NCI-H2227 treated with DMSO at 0.1 percent for 48 hours (cell line): Measurements from ENCODE around the gene RYR1.
"Not testable (repeated sequence)": the region's sequence is repeated elsewhere in the genome, so short reads cannot be mapped to it uniquely, and the experiment has no call there.

Experiments used
- DNase-seq: peaks from one replicate; lab custom pipeline; 2025; lab: John Stamatoyannopoulos, UW

The RYR1 gene

GRCh38 chr19:38616265-38616664 lies 182.8 kb downstream of the RYR1 start:
- no peak for DNase-seq

GRCh38 chr19:38617283-38617763 lies 183.8 kb downstream of the RYR1 start:
- DNase-seq: no peak

- peak; percentile 94 for DNase-seq
These were observed 184.5 kb downstream of the RYR1 start, which contains the start of gene MAP4K1 for GRCh38 chr19:38617764-38618589. Gene MAP4K1 (minus strand): TSS chr19:38617953. CDS start chr19:38617895, 58 bp downstream.

GRCh38 chr19:38618590-38619360 lies 185.3 kb downstream of the RYR1 start, which contains the start of gene EIF3K:
Gene EIF3K (plus strand): TSS chr19:38619188. CDS start chr19:38619269, 81 bp downstream.
- DNase-seq: peak; percentile 100

- no peak for DNase-seq
These were observed 186.1 kb downstream of the RYR1 start for GRCh38 chr19:38619361-38620174.

GRCh38 chr19:38624822-38625221 lies 191.3 kb downstream of the RYR1 start:
- no peak for DNase-seq

GRCh38 chr19:38626401-38626800 lies 192.9 kb downstream of the RYR1 start:
- DNase-seq: no peak

GRCh38 chr19:38629568-38629967 lies 196.1 kb downstream of the RYR1 start:
- no peak for DNase-seq

GRCh38 chr19:38631301-38631700 lies 197.8 kb downstream of the RYR1 start:
- DNase-seq: not testable (repeated sequence)

GRCh38 chr19:38631811-38632475 lies 198.5 kb downstream of the RYR1 start:
- DNase-seq: not testable (repeated sequence)

- no peak for DNase-seq
These were observed 199.2 kb downstream of the RYR1 start for GRCh38 chr19:38632476-38633213.

- DNase-seq: peak; percentile 94
These were observed 201.4 kb downstream of the RYR1 start for GRCh38 chr19:38634757-38635482.

GRCh38 chr19:38635483-38636399 lies 202.2 kb downstream of the RYR1 start:
- no peak for DNase-seq
